ENCODE measurements around the gene EQTN.

DNA sequence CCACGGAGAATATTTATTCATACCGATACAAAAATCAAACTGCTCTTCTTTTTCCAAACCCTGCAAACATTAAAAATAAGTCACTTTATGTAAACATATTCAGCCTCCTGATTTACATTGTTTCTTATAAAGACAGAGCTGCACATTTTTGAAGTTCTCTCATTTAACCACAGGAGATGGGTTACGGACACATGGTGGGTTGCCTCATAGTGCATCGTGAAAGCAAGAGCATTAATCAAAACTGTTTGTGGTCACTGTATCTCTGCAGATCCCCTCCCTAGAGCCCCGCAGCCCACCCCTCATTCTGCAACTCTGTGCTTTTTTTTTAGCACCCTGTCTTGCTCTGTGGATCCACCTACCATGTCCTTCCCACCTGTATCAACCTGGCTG, 43.3 kb upstream of the EQTN start:
- TF ChIP-seq, protein P1, sequence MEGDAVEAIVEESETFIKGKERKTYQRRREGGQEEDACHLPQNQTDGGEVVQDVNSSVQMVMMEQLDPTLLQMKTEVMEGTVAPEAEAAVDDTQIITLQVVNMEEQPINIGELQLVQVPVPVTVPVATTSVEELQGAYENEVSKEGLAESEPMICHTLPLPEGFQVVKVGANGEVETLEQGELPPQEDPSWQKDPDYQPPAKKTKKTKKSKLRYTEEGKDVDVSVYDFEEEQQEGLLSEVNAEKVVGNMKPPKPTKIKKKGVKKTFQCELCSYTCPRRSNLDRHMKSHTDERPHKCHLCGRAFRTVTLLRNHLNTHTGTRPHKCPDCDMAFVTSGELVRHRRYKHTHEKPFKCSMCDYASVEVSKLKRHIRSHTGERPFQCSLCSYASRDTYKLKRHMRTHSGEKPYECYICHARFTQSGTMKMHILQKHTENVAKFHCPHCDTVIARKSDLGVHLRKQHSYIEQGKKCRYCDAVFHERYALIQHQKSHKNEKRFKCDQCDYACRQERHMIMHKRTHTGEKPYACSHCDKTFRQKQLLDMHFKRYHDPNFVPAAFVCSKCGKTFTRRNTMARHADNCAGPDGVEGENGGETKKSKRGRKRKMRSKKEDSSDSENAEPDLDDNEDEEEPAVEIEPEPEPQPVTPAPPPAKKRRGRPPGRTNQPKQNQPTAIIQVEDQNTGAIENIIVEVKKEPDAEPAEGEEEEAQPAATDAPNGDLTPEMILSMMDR (IDR thresholded peaks at IDR 0.05): no peak
- TF ChIP-seq POLR2A (IDR thresholded peaks at IDR 0.05): no peak
- no peak for TF ChIP-seq EP300 (IDR thresholded peaks at IDR 0.05)

Data from ovary (tissue), 3 donors.